GM12874 (cell line): Measurements from ENCODE around the gene GALNT7.

Source experiments
- CTCF ChIP-seq: IDR thresholded peaks from 2 replicates; pipeline ENCODE4 v1.5.1; 2011; ENCODE audit warnings: low read depth, mild to moderate bottlenecking, control low read depth, low read length, moderate library complexity; ENCODE audit not compliant: insufficient read depth

Gene GALNT7

GRCh38 chr4:173248690-173249089, 80.1 kb downstream of the GALNT7 start:
- TF ChIP-seq CTCF: no peak

- TF ChIP-seq CTCF: no peak
Observed at GRCh38 chr4:173252024-173252935, 83.7 kb downstream of the GALNT7 start.

GRCh38 chr4:173253561-173253960, 85.0 kb downstream of the GALNT7 start:
- no peak for TF ChIP-seq CTCF

- no peak for TF ChIP-seq CTCF
Observed at GRCh38 chr4:173254646-173255045, 86.0 kb downstream of the GALNT7 start.

GRCh38 chr4:173256825-173257224, 88.2 kb downstream of the GALNT7 start:
- TF ChIP-seq CTCF: no peak

- TF ChIP-seq CTCF: peak; percentile 72
Observed at GRCh38 chr4:173257732-173258717, 89.4 kb downstream of the GALNT7 start.

- no peak for TF ChIP-seq CTCF
Observed at GRCh38 chr4:173258866-173259265, 90.3 kb downstream of the GALNT7 start.
